HG03196 (cell line): ENCODE results near the gene ID1.

Experiments
- ATAC-seq: cut with Tn5 transposase; IDR thresholded peaks from one replicate; pipeline ENCODE4 v1.9.1; 2021; ENCODE audit not compliant: unreplicated experiment

Gene ID1

GRCh38 chr20:31605031-31605901 lies at the start of gene ID1:
TSS of gene ID1 (plus strand) at chr20:31605289. CDS start at chr20:31605388, 99 bp downstream.
- peak; percentile 78 for ATAC-seq

GRCh38 chr20:31559704-31560093 lies 45.4 kb upstream of the ID1 start:
- no peak for ATAC-seq

- no peak for ATAC-seq
Observed at GRCh38 chr20:31560094-31560745, 44.9 kb upstream of the ID1 start.

- no peak for ATAC-seq
Observed at GRCh38 chr20:31560746-31561598, 44.1 kb upstream of the ID1 start.

- no peak for ATAC-seq
Observed at GRCh38 chr20:31562241-31562640, 42.8 kb upstream of the ID1 start.

GRCh38 chr20:31564284-31564683 lies 40.8 kb upstream of the ID1 start:
- no peak for ATAC-seq

- ATAC-seq, result no peak
Observed at GRCh38 chr20:31565699-31566318, 39.3 kb upstream of the ID1 start.

- no peak for ATAC-seq
Observed at GRCh38 chr20:31566319-31566657, 38.8 kb upstream of the ID1 start.

- no peak for ATAC-seq
Observed at GRCh38 chr20:31566658-31567379, 38.3 kb upstream of the ID1 start.

- ATAC-seq, result no peak
Observed at GRCh38 chr20:31567380-31567720, 37.7 kb upstream of the ID1 start.

- ATAC-seq, result no peak
Observed at GRCh38 chr20:31568041-31568731, 36.9 kb upstream of the ID1 start.

GRCh38 chr20:31568773-31569162 lies 36.3 kb upstream of the ID1 start:
- no peak for ATAC-seq

GRCh38 chr20:31569163-31570020 lies 35.7 kb upstream of the ID1 start:
- ATAC-seq, result no peak

- ATAC-seq, result no peak
Observed at GRCh38 chr20:31570021-31570463, 35.0 kb upstream of the ID1 start.

GRCh38 chr20:31570735-31571617 lies 34.1 kb upstream of the ID1 start:
- no peak for ATAC-seq

GRCh38 chr20:31572042-31572700 lies 32.9 kb upstream of the ID1 start:
- ATAC-seq, result peak; percentile 1
